Brain microvascular endothelial cell (primary cell): ENCODE measurements around the gene IL2RA.

ENCODE experiments used
- DNase-seq: peaks from one replicate; pipeline ENCODE4 v3.0.0-alpha.2; 2020
- H3K27ac ChIP-seq: fragments of 250-450 bp; sonication (Bioruptor Pico); 2 replicates; pipeline ENCODE4 v1.5.1; 2020; ENCODE audit warnings: mild to moderate bottlenecking, moderate library complexity
- H3K27me3 ChIP-seq: fragments of 250-450 bp; sonication (Bioruptor Pico); replicated peaks from 2 replicates; pipeline ENCODE4 v1.5.1; 2020; ENCODE audit warnings: mild to moderate bottlenecking
- H3K36me3 ChIP-seq: fragments of 250-450 bp; sonication (Bioruptor Pico); replicated peaks from 2 replicates; pipeline ENCODE4 v1.5.1; 2020; ENCODE audit warnings: mild to moderate bottlenecking
- H3K4me3 ChIP-seq: 2 replicates; pipeline ENCODE4 v1.5.1; 2011; ENCODE audit warnings: low read depth, mild to moderate bottlenecking, control low read depth, low read length, moderate library complexity
- CTCF ChIP-seq: IDR thresholded peaks from 2 replicates; pipeline ENCODE4 v1.5.1; 2011; ENCODE audit warnings: low read depth, mild to moderate bottlenecking, moderate library complexity, low read length, control low read depth, inconsistent platforms; ENCODE audit errors: missing control alignments
- in situ Hi-C: cut with HindIII; loops from 2 replicates; pipeline ENCODE4 v1.10.0; 2017; ENCODE audit warnings: low sequenced_read_pairs, low pct_ligation_motif_present

The IL2RA gene

DNA sequence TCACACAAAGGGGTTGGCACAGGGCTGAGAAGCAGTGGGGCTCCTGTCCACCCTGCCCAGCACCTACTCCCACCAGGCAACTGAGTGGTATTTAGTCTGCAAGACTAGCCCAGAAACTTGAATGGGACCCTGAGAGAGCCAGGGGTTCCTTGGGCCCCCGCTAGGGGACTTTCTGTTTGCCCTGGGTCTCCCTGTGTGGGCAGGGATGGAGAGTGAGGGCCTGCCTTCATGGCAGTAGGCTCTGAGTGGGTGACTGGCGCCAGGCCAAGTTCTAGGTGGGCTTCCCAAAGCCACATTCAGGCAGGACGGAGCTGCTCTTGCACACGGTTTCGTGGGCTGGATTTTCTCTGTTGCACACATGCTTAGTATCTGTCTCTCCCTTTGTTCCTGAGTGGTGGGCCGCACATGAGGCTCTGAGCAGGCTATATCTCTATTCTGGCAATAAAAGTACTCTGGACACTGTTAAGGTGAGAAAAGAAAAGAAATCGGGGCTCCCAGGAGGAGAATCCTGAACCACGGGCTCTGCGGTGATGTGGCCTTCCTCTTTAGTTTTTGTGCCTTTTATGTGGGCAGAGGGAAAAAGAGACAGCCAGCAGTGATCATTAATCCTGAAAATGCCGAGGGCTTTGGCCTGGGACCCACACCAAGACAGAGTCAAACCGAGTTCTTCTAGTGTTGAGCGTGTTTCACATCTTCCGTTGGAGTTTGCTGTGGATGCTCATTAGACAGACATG lies 26.9 kb downstream of the IL2RA start:
- no peaks in the 10 kb centered on the region for H3K27me3 ChIP-seq
- no peak overlapping the region for H3K4me3 ChIP-seq
- in situ Hi-C loops: no loop called here
- no peak overlapping the region for H3K27ac ChIP-seq
- H3K36me3 ChIP-seq: no peaks in the 10 kb centered on the region
- TF ChIP-seq CTCF: no peak
- no peak for DNase-seq

- no peak for TF ChIP-seq CTCF
- in situ Hi-C loops: no loop called here
- H3K27ac ChIP-seq: no peak overlapping the region
- no peak for DNase-seq
- no peaks in the 10 kb centered on the region for H3K36me3 ChIP-seq
- H3K4me3 ChIP-seq: no peak overlapping the region
- no peaks in the 10 kb centered on the region for H3K27me3 ChIP-seq
These were observed 27.8 kb downstream of the IL2RA start for GRCh38 chr10:6034371-6034770.

GRCh38 chr10:6033954-6034353 lies 28.2 kb downstream of the IL2RA start:
- Histone ChIP-seq H3K27ac (no peak overlapping the region), H3K36me3 (no peaks in the 10 kb centered on the region), H3K4me3 (no peak overlapping the region), H3K27me3 (no peaks in the 10 kb centered on the region)
- in situ Hi-C loops: no loop called here
- TF ChIP-seq CTCF: no peak
- DNase-seq: no peak

DNA sequence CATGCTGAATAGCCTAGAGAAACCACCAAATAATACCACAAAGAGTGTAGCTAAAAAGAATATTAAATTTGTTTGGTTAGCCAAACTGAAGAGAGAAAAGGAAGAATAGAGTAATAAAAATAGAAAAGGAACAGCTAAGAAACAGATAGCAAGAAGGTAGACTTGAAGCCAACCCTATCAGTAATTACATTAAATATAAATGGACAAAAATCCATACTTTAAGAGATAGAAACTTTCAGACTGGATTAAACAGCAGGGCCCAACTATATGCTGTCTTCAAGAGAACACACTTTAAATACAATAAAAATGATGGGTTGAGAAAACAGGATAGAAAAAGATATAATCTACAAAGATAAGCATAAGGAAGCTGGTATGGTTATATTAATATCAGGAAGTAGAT lies 31.2 kb downstream of the IL2RA start:
- no peaks in the 10 kb centered on the region for H3K36me3 ChIP-seq
- H3K4me3 ChIP-seq: no peak overlapping the region
- no peak for DNase-seq
- no peaks in the 10 kb centered on the region for H3K27me3 ChIP-seq
- in situ Hi-C loops: no loop called here
- H3K27ac ChIP-seq: no peak overlapping the region
- no peak for TF ChIP-seq CTCF

GRCh38 chr10:6030217-6030616 lies 31.9 kb downstream of the IL2RA start:
- Histone ChIP-seq H3K36me3 (no peaks in the 10 kb centered on the region), H3K27me3 (no peaks in the 10 kb centered on the region), H3K27ac (no peak overlapping the region), H3K4me3 (no peak overlapping the region)
- TF ChIP-seq CTCF: no peak
- DNase-seq: no peak
- in situ Hi-C loops: no loop called here

GRCh38 chr10:6027929-6028328 lies 34.2 kb downstream of the IL2RA start:
- Histone ChIP-seq H3K27me3 (no peaks in the 10 kb centered on the region), H3K4me3 (no peak overlapping the region), H3K36me3 (no peaks in the 10 kb centered on the region), H3K27ac (no peak overlapping the region)
- in situ Hi-C loops: no loop called here
- DNase-seq: no peak
- TF ChIP-seq CTCF: no peak
